Aorta (tissue), 5 donors: Measurements from ENCODE around the gene MEPCE. TPM values are rescaled to one million over a fixed set of nuclear protein-coding genes. Genes with fewer than 3 reads are reported as not detected.
A peak's percentile ranks its signal among the peaks of the same experiment; 100 is the strongest.

Source experiments
- ATAC-seq: fragments of 200-7000 bp; cut with Tn5 transposase; one replicate; pipeline ENCODE4 v1.9.1; 2022; ENCODE audit warnings: moderate library complexity; ENCODE audit not compliant: low FRiP score
- DNase-seq, 2 donors: peaks; one replicate each; pipeline ENCODE4 v3.0.0-alpha.2; 2020
- H3K27ac ChIP-seq, 2 donors: one replicate each; pipeline ENCODE4 v1.5.1; 2013; ENCODE audit warnings: low read length in 2 of 2, mild to moderate bottlenecking in 2 of 2, moderate library complexity in 2 of 2, control low read depth in 1 of 2, inconsistent platforms in 1 of 2, low read depth in 1 of 2
- H3K27me3 ChIP-seq, 2 donors: one replicate each; pipeline ENCODE4 v1.6.1; 2013; ENCODE audit warnings: control low read depth in 1 of 2, low read length in 1 of 2, mild to moderate bottlenecking in 1 of 2, moderate library complexity in 1 of 2; ENCODE audit not compliant: insufficient read depth in 2 of 2, control insufficient read depth in 1 of 2
- H3K36me3 ChIP-seq, 2 donors: one replicate each; pipeline ENCODE4 v1.6.1; 2013; ENCODE audit warnings: control low read depth in 1 of 2, low read length in 1 of 2, mild to moderate bottlenecking in 1 of 2; ENCODE audit not compliant: insufficient read depth in 2 of 2, control insufficient read depth in 1 of 2
- H3K4me1 ChIP-seq, 2 donors: one replicate each; pipeline ENCODE4 v1.6.1; 2013; ENCODE audit warnings: low read length in 2 of 2, control low read depth in 1 of 2, mild to moderate bottlenecking in 1 of 2, moderate library complexity in 1 of 2; ENCODE audit not compliant: insufficient read depth in 2 of 2, control insufficient read depth in 1 of 2
- H3K4me3 ChIP-seq, 2 donors: one replicate each; pipeline ENCODE4 v1.5.1; 2013; ENCODE audit warnings: low read length in 2 of 2, control low read depth in 1 of 2, mild to moderate bottlenecking in 1 of 2
- H3K9me3 ChIP-seq: one replicate; pipeline ENCODE4 v1.6.1; 2013; ENCODE audit warnings: mild to moderate bottlenecking, low read length; ENCODE audit not compliant: control insufficient read depth
- WGBS, 2 donors: extraction: QIAGEN DNeasy Blood & Tissue Kit; methylation state at CpG; one replicate each; pipeline ENCODE4 v1.1.7; 2013; 5-methylcytosine and 5-hydroxymethylcytosine counted together
- intact Hi-C, 2 donors: fragments of 100-400 bp; cut with DNase I; formaldehyde crosslinking; loops; one replicate each; pipeline versions ENCODE4 v1.14.2 to v1.15.0; 2022
- polyA plus RNA-seq, 2 donors: library from polyadenylated mRNA; stranded (reverse); fragments of 200-250 nt; gene quantifications; one replicate each; pipeline ENCODE4 v1.2.3, GENCODE V29; 2013
- total RNA-seq, 2 donors: library from RNA; stranded (reverse); fragmentation: NEBNext Ultra II Directional; extraction: Animal tissue kit (Norgen Biotek cat#: 25700); gene quantifications; one replicate each; pipeline ENCODE4 v1.2.1, GENCODE V29; 2021
- donor health status: healthy with polysubstance abuse.
- donor health status: Bipolar disorder and iron deficiency.
- donor health status: DM: no; HTN: no; CAD: no.
- donor health status: DM: no; HTN: no; CAD: no.
- donor health status: DM: yes; HTN: yes; CAD: no.

The MEPCE gene
- total and polyA plus RNA-seq, 4 donors: 13.0 to 31.8 (median 26.7) TPM

- H3K4me1 ChIP-seq: no peaks in the 10 kb centered on the region
- H3K36me3 ChIP-seq: no peaks in the 10 kb centered on the region
- no peaks in the 10 kb centered on the region for H3K9me3 ChIP-seq
- 1% methylated on average over 19 to 27 of the region's 27 CpGs for WGBS, 2 donors
- H3K4me3 ChIP-seq: peak within 1 kb of the TSS; percentile 85 to 91
- peak within 1 kb of the TSS in 1 of 2 donors; percentile 58 for H3K27ac ChIP-seq
- peak; percentile 97 to 98 for DNase-seq
- peak; percentile 93 for ATAC-seq
- no peaks in the 10 kb centered on the region for H3K27me3 ChIP-seq
- intact Hi-C loops: loop anchor here in 1 of 2 donors (10.0 kb wide), 1 partner anchor 376 kb away; the partner anchor contains the start of gene SLC12A9
These were observed 49.5 kb downstream of the MEPCE start, which contains the start of gene TSC22D4 for GRCh38 chr7:100478958-100479660. TSS of gene TSC22D4 (minus strand) at chr7:100479214. CDS start at chr7:100478038, 1,176 bp downstream.

GRCh38 chr7:100481466-100481865 lies 51.8 kb downstream of the MEPCE start:
- intact Hi-C loops: no loop called here
- DNase-seq: no peak
- no peaks in the 10 kb centered on the region for H3K4me1 ChIP-seq
- no peak overlapping the region for H3K27ac ChIP-seq
- 87 to 92% methylated on average over 1 of the region's 1 CpG for WGBS, 2 donors
- H3K27me3 ChIP-seq: no peaks in the 10 kb centered on the region
- H3K36me3 ChIP-seq: no peaks in the 10 kb centered on the region
- H3K4me3 ChIP-seq: no peak overlapping the region
- ATAC-seq: no peak
- no peaks in the 10 kb centered on the region for H3K9me3 ChIP-seq

DNA sequence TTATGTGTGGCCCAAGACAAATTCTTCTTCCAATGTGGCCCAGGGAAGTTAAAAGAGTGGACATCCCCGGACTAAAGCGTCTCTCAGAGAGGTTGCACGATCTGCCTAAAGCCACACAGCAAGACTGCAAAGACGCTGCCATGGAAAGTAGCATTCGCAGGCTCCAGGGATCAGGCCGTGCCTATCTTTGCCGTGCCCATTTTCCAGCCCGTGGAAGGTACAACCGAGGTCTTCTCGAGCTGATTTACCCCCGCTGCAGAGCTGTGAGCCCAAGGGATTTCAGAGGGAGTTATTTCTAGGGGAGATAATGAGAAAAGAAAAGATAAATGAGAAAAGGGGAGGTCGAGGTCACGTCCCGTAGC lies 53.1 kb downstream of the MEPCE start:
- WGBS, 2 donors: 41 to 45% methylated on average over 14 of the region's 14 CpGs
- no peaks in the 10 kb centered on the region for H3K36me3 ChIP-seq
- no peaks in the 10 kb centered on the region for H3K9me3 ChIP-seq
- H3K27me3 ChIP-seq: no peaks in the 10 kb centered on the region
- H3K27ac ChIP-seq: no peak overlapping the region
- DNase-seq (no peak), ATAC-seq (no peak)
- no peaks in the 10 kb centered on the region for H3K4me1 ChIP-seq
- intact Hi-C loops: loop anchor here in 1 of 2 donors (1.0 kb wide), 1 partner anchor 13 kb away; no protein-coding TSS in a partner anchor
- no peak overlapping the region for H3K4me3 ChIP-seq

GRCh38 chr7:100483090-100483721 lies 53.6 kb downstream of the MEPCE start:
- H3K27me3 ChIP-seq: no peaks in the 10 kb centered on the region
- DNase-seq: peak; percentile 68 to 91
- peak; percentile 68 for ATAC-seq
- no peaks in the 10 kb centered on the region for H3K36me3 ChIP-seq
- H3K4me3 ChIP-seq: peak overlapping the region; percentile 38 to 73
- no peaks in the 10 kb centered on the region for H3K9me3 ChIP-seq
- no peaks in the 10 kb centered on the region for H3K4me1 ChIP-seq
- intact Hi-C loops: loop anchor here in 1 of 2 donors (1.0 kb wide), 1 partner anchor 14 kb away; no protein-coding TSS in a partner anchor
- no peak overlapping the region for H3K27ac ChIP-seq
- 1 to 3% methylated on average over 14 to 79 of the region's 79 CpGs for WGBS, 2 donors

Other genes starting within 250 kb of the MEPCE start
- 1 to 10 TPM in 1 of 2 donors, under 1 TPM in 1; 0.23 to 2.1 TPM for gene PVRIG, start 209.9 kb upstream of the MEPCE start, total RNA-seq
- under 1 TPM in 1 of 2 donors, not detected in 1; 0.25 TPM for gene PVRIG, start 209.9 kb upstream of the MEPCE start, polyA plus RNA-seq
- gene SPDYE3, start 122.1 kb upstream of the MEPCE start, total RNA-seq: not detected
- not detected for gene SPDYE3, start 122.1 kb upstream of the MEPCE start, polyA plus RNA-seq
- gene PILRB, start 71.7 kb upstream of the MEPCE start, total RNA-seq: 10 to 100 TPM; 30.7 to 51.2 TPM
- 100 to 1,000 TPM in 1 of 2 donors, 10 to 100 TPM in 1; 13.9 to 186 TPM for gene PILRB, start 71.7 kb upstream of the MEPCE start, polyA plus RNA-seq
- gene PILRA, start 56.3 kb upstream of the MEPCE start, total RNA-seq: 10 to 100 TPM; 11.2 to 21.5 TPM
- 10 to 100 TPM in 1 of 2 donors, 1 to 10 TPM in 1; 5.8 to 10.6 TPM for gene PILRA, start 56.3 kb upstream of the MEPCE start, polyA plus RNA-seq
- gene ZCWPW1, start 1.1 kb upstream of the MEPCE start, total RNA-seq: 1 to 10 TPM; 2.2 to 4.4 TPM
- gene ZCWPW1, start 1.1 kb upstream of the MEPCE start, polyA plus RNA-seq: 10 to 100 TPM in 1 of 2 donors, 1 to 10 TPM in 1; 4.0 to 18.7 TPM
- 10 to 100 TPM; 24.7 to 29.7 TPM for gene PPP1R35, start 6.7 kb downstream of the MEPCE start, total RNA-seq
- gene PPP1R35, start 6.7 kb downstream of the MEPCE start, polyA plus RNA-seq: 10 to 100 TPM; 16.0 to 69.5 TPM
- 1 to 10 TPM; 1.0 to 2.0 TPM for gene SPACDR, start 34.4 kb downstream of the MEPCE start, total RNA-seq
- under 1 TPM in 1 of 2 donors, not detected in 1; 0.31 TPM for gene SPACDR, start 34.4 kb downstream of the MEPCE start, polyA plus RNA-seq
- 10 to 100 TPM; 31.2 to 46.5 TPM for gene TSC22D4, start 49.4 kb downstream of the MEPCE start, total RNA-seq
- 10 to 100 TPM; 18.8 to 35.5 TPM for gene TSC22D4, start 49.4 kb downstream of the MEPCE start, polyA plus RNA-seq
- gene NYAP1, start 54.1 kb downstream of the MEPCE start, total RNA-seq: 1 to 10 TPM in 1 of 2 donors, under 1 TPM in 1; 0.75 to 1.3 TPM
- under 1 TPM; 0.18 to 0.25 TPM for gene NYAP1, start 54.1 kb downstream of the MEPCE start, polyA plus RNA-seq
- 10 to 100 TPM; 28.4 to 29.2 TPM for gene AGFG2, start 109.4 kb downstream of the MEPCE start, total RNA-seq
- gene AGFG2, start 109.4 kb downstream of the MEPCE start, polyA plus RNA-seq: 10 to 100 TPM in 1 of 2 donors, 1 to 10 TPM in 1; 6.4 to 14.6 TPM
- gene SAP25, start 144.1 kb downstream of the MEPCE start, total RNA-seq: 1 to 10 TPM; 2.1 to 7.5 TPM
- 1 to 10 TPM in 1 of 2 donors, under 1 TPM in 1; 0.75 to 9.9 TPM for gene SAP25, start 144.1 kb downstream of the MEPCE start, polyA plus RNA-seq
- 10 to 100 TPM; 39.1 to 56.0 TPM for gene LRCH4, start 156.3 kb downstream of the MEPCE start, total RNA-seq
- 10 to 100 TPM; 26.3 to 68.2 TPM for gene LRCH4, start 156.3 kb downstream of the MEPCE start, polyA plus RNA-seq
- under 1 TPM in 1 of 2 donors, not detected in 1; 0.81 TPM for gene FBXO24, start 156.5 kb downstream of the MEPCE start, total RNA-seq
- gene FBXO24, start 156.5 kb downstream of the MEPCE start, polyA plus RNA-seq: 1 to 10 TPM in 1 of 2 donors, not detected in 1; 1.2 TPM
- gene PCOLCE, start 172.5 kb downstream of the MEPCE start, total RNA-seq: 100 to 1,000 TPM in 1 of 2 donors, 10 to 100 TPM in 1; 75.1 to 277 TPM
- 100 to 1,000 TPM in 1 of 2 donors, 10 to 100 TPM in 1; 34.3 to 341 TPM for gene PCOLCE, start 172.5 kb downstream of the MEPCE start, polyA plus RNA-seq
- 10 to 100 TPM; 15.1 to 19.1 TPM for gene MOSPD3, start 182.7 kb downstream of the MEPCE start, total RNA-seq
- 10 to 100 TPM; 14.0 to 33.0 TPM for gene MOSPD3, start 182.7 kb downstream of the MEPCE start, polyA plus RNA-seq
- 1 to 10 TPM in 1 of 2 donors, under 1 TPM in 1; 0.45 to 2.1 TPM for gene TFR2, start 211.7 kb downstream of the MEPCE start, total RNA-seq
- not detected for gene TFR2, start 211.7 kb downstream of the MEPCE start, polyA plus RNA-seq
- gene ACTL6B, start 226.6 kb downstream of the MEPCE start, total RNA-seq: not detected
- not detected for gene ACTL6B, start 226.6 kb downstream of the MEPCE start, polyA plus RNA-seq
- 100 to 1,000 TPM; 185 to 204 TPM for gene GNB2, start 243.9 kb downstream of the MEPCE start, total RNA-seq
- gene GNB2, start 243.9 kb downstream of the MEPCE start, polyA plus RNA-seq: 100 to 1,000 TPM; 107 to 227 TPM